GM19239 (cell line): ENCODE results near the gene PTPN11.
"Not testable (repeated sequence)": the region's sequence is repeated elsewhere in the genome, so short reads cannot be mapped to it uniquely, and the experiment has no call there.

Experiments used
- DNase-seq: peaks from one replicate; pipeline ENCODE4 v3.0.0; 2011; ENCODE audit warnings: low spot score; ENCODE audit not compliant: insufficient read length
- FAIRE-seq: peaks from 2 replicates; lab custom pipeline; 2011; peaks lifted over from hg19 to GRCh38; lab: Jason Lieb, UNC

The PTPN11 gene

DNA sequence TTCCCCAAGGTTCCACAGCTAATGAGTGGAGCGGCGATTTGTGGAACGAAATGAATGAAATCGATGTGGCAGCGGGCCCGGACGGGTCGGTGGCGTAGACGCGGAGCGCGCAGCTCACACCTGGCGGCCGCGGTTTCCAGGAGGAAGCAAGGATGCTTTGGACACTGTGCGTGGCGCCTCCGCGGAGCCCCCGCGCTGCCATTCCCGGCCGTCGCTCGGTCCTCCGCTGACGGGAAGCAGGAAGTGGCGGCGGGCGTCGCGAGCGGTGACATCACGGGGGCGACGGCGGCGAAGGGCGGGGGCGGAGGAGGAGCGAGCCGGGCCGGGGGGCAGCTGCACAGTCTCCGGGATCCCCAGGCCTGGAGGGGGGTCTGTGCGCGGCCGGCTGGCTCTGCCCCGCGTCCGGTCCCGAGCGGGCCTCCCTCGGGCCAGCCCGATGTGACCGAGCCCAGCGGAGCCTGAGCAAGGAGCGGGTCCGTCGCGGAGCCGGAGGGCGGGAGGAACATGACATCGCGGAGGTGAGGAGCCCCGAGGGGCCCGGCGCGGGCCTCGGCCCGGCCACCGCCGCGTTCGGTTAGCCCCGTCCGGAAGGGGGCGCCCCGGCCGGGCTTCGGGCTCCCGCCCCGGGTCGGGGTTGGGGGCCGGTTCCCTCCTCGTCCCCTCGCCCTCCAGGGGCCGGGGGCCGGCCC lies at the start of gene PTPN11:
PTPN11 (plus strand) TSS at position 340 of the 689 bp plus-strand sequence; CDS start at position 505, 165 bp downstream.
- peak; percentile 64 for FAIRE-seq
- peak; percentile 73 for DNase-seq

DNA sequence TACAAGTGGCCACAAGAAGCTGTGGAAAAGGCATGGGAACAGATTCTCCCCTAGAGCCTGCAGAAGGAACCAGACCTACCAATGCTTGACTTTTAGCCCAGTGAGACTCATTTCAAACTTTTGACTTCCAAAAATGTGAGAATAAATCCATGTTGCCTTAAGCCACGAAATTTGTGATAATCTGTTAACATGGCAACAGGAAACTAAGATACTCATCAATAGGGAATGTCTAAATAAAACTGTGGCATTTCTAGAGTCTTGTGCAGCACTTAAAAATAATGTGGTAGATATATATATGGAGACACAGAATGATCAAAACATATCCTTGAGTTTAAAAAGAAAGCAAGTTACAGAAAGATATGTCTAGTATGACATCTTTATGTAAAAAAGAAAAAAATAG lies 48.5 kb upstream of the PTPN11 start:
- no peak for FAIRE-seq

DNA sequence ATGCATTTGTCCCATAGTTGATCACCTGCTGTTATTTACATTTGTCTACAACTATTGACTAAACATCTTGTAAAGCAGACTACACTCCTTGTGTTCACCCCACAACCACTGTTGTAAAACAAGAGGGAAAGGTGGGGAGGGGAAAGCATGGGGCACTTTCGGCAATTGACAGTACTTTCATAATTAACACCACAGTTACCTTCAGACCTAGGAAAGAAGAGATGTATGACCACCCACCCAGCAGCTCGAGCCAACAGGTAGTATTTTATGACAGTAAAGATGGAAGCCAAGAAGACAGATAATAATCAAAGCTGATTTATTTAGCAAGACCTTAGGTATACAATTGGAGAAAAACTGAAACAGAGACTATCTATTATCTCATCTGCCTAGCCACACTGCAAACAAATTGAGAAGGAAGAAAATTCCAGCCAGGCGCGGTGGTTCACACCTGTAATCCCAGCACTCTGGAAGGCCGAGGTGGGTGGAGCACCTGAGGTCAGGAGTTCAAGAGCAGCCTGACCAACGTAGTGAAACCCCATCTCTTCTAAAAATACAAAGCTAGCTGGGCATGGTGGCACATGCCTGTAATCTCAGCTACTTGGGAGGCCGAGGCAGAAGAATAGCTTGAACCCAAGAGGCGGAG lies 47.8 kb upstream of the PTPN11 start:
- no peak for DNase-seq
- no peak for FAIRE-seq

More for the DNA sequence above, 48.5 kb upstream of the PTPN11 start:
- no peak for DNase-seq

DNA sequence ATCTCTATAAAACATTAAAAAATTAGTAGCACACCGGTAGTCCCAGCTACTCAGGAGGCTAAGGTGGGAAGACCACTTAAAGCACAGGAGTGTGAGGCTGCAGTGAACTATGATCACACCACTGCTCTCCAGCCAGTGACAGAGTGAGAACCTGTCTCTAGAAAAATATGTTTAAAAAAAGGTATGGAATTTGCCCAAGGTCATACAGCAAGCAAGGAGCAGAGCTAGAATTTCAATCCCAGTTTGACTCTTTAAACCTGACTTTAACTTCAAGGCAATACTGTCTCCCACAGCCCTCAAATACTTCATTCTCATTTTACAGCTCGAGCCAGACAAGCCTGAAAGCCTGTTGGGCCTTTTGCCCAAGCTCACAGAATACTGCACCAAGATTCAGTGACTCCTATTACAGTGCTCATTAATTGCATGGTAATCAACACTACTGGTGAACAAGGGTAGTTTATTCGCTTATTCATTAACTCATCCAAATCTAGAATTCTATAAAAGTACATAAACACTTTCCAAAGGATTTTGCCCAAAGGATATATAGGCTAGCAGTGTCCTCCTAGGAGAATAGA lies 44.5 kb upstream of the PTPN11 start:
- no peak for FAIRE-seq
- no peak for DNase-seq

DNA sequence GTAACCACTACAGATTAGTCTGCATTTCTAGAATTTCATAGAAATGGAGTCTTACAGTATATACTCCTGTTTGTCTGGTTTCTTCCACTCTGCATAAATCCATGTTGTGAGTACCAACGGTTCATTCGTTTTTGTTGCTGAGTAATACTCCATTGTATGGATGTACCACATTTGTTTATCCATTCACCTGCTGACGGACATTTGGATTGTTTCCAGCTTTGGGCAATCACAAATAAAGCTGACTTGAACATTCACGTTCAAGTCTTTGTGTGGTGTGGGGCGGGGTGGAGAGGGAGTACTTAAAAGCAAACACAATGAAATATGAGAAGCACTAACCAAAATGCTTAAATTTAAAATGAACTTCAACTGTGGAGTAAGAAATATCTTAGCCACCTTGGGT lies 43.6 kb upstream of the PTPN11 start:
- FAIRE-seq (no peak), DNase-seq (no peak)

DNA sequence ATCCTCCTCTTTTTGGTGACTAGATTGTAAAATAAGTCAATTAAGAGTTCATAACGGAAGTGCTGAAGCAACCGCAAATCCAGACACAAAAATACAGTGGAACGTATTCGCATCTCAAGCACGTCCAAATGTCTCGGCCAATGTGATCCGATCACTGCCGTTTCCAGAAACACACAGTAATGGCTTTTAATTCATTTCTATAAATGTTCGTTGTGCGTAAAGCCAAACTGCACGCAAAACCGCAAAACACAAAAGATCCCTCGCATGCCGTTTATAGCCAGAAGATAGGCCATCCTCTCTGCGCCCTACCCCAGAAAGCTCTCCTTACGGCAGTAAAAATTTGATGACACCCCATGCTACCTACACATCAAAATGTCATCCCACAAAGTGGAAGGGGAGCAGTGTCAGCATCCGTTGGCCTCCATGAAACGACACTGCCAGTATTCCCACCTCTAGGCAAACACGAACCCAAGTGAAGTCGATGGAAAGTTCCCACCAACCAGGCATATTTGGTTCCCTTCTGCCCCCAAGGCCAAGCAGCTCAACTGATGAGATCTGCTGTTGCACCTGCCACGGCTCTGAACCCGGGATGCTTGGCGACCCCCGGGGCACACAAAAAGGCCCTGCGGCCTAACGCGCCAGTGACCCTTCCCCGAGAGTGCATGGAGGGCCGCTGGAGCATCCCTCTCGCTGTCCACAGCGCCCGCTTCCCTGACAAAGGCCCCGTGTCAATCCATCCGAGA lies 37.9 kb upstream of the PTPN11 start:
- FAIRE-seq (no peak), DNase-seq (no peak)

DNA sequence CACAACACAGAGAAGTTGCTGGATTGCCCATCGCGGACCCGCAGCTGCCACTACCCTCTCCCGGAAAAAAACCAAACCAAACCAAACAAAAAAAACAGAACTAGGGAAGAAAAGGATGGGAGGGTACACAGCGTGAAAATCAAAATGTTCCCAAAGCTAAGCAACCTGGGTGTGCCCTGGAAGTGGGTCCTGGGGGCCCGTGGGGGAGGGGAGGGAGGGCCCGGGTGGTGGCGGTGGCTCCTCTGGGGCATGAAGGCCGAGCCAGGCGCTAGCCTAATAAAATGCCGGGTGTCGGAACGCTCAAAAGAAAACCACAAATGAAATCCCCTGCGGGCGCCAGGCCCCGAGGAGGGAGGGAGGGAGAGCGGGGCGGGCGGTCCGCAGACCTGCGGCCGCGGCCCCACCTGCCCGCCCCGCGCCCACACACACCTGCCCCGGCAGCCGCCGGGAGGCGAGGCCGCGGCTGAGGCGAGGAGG lies 37.3 kb upstream of the PTPN11 start:
- FAIRE-seq (no peak), DNase-seq (no peak)

DNA sequence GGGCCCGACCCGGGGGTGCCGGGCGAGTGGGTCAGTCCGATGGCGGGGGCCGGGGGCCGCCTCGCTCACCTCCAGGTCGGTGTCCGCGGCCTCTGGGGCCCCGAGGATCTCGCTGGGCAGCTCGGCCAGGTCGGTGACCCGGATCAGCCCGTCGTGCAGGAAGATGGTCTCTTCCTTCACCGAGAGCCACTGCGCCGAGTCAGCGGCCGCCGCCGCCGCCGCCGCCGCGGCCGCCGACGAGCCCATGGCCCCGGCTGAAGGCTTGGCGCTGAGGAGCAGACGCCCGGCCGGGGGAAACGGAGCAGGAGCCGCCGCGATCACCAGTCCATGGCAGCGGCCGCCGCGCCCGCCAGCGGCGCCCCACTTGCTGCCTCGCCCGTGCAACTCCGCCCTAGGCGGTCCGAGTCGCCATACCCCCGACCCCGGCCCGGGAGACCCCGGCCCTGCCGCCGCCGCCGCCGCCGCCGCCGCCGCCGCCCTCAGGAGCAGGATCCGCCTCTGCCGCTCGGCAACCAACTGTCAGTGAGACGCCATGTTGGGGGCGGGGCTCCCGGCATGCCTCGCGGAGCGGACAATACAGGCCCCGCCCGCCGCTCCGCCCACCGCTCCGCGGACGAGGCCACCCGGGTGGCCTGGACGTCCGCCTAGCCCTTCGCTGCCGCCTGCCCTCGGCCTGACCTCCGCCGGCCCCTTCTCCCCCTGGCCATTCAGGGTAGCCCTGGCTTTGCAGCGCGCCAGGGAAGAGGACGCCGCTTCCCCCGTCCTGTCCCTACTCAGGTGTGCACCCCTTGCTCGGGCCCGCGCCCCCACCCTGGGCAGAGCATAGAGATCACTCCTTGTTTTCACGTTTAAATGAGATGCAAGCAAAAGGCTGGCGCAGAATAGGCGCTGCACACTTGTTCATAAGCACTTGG lies 36.6 kb upstream of the PTPN11 start, which contains the start of gene HECTD4:
HECTD4 (minus strand) TSS at position 549 of the 914 bp plus-strand sequence; CDS start at position 246, 303 bp downstream.
- FAIRE-seq (peak; percentile 90), DNase-seq (peak; percentile 98)

DNA sequence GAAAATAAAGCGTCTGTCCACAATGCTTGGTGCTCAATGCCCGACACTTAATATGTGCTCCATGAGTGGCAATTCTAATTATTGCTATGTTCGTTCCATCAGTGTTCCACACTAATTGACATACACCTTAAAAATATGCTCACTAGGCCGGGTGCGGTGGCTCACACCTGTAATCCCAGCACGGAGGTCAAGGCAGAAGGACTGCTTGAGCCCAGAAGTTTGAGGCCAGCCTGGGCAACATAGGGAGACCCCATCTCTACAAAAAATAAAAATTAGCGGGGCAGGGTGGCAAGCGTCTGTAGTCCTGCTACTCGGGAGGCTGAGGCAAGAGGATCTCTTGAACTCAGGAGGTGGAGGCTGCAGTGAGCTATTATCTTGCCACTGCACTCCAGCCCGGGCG lies 35.9 kb upstream of the PTPN11 start:
- DNase-seq = no peak
- no peak for FAIRE-seq

DNA sequence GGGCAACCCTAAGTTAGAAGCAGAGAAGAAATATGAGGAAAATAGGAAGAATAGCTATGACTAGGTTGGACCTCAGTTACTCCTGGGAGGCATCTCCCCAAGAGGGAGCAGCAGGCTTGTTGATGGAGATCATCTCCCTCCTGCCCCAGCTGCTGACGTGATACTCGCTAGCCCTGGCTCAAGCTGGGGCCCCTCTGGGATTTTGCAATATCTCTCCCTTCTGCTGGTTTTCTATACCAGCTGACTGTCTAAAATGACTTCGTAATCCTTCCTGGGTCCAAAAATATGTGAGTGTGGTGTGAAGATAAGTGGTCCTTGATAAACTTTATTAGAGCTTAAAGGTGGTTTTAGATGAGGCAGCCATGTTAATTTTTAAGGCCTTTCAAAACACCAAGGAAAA lies 32.0 kb upstream of the PTPN11 start:
- FAIRE-seq (no peak), DNase-seq (no peak)

DNA sequence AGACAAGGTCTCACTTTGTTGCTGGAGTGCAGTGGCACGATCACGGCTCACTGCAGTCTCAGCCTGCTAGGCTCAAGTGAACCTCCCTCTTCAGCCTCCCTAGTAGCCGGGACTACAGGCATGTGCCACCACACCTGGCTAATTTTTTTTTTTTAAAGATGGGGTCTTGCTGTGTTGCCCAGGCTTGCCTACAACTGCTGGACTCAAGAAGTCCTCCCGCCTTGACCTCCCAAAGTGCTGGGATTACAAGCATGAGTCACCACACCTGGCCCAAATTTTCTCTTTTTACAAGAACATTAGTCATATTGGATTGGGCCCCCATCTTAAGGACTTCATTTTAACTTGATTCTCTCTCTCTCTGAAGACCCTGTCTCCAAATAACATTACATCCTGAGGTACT lies 29.5 kb upstream of the PTPN11 start:
- FAIRE-seq = no peak
- DNase-seq = no peak

DNA sequence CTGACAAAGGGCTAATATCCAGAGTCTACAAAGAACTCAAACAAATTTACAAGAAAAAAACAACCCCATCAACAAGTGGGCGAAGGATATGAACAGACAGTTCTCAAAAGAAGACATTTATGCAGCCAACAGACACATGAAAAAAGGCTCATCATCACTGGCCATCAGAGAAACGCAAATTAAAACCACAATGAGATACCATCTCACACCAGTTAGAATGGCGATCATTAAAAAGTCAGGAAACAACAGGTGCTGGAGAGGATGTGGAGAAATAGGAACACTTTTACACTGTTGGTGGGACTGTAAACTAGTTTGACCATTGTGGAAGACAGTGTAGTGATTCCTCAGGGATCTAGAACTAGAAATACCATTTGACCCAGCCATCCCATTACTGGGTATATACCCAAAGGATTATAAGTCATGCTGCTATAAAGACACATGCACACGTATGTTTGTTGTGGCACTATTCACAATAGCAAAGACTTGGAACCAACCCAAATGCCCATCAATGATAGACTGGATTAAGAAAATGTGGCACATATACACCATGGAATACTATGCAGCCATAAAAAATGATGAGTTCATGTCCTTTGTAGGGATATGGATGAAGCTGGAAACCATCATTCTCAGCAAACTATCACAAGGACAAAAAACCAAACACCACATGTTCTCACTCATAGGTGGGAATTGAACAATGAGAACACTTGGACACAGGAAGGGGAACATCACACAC lies 28.7 kb upstream of the PTPN11 start:
- FAIRE-seq, DNase-seq: not testable (repeated sequence)

DNA sequence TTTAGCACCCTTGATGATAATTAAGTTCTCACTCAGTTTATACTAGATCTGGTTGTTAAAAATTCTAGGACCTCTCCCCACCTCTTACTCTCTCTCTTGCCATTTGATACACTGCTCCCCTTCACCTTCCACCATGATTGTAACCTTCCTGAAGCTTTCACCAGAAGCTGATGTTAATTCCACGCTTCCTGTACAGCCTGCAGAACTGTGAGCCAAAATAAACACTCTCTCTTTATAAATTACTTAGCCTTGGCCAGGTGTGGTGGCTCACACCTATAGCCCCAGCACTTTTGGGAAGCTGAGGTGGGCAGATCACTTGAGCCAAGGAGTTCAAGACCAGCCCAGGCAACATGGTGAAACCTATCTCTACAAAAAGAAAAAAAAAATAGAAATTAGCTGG lies 25.4 kb upstream of the PTPN11 start:
- no peak for FAIRE-seq
- DNase-seq = no peak

DNA sequence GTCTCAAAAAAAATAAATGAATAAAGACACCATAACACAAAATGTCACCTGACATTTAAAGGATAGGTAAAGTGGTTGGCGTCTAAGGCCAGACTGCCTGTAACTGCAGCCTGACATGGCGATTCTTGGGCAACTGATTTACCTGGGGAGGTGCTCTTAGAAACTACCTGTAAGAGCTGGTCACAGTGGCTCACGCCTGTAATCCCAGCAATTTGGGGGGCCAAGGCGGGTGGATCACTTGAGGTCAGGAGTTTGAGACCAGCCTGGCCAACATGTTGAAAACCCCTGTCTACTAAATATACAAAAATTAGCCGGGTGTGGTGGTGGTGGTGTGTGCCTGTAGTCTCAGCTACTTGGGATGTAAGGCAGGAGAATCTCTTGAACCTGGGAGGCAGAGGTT lies 17.7 kb upstream of the PTPN11 start:
- no peak for FAIRE-seq

DNA sequence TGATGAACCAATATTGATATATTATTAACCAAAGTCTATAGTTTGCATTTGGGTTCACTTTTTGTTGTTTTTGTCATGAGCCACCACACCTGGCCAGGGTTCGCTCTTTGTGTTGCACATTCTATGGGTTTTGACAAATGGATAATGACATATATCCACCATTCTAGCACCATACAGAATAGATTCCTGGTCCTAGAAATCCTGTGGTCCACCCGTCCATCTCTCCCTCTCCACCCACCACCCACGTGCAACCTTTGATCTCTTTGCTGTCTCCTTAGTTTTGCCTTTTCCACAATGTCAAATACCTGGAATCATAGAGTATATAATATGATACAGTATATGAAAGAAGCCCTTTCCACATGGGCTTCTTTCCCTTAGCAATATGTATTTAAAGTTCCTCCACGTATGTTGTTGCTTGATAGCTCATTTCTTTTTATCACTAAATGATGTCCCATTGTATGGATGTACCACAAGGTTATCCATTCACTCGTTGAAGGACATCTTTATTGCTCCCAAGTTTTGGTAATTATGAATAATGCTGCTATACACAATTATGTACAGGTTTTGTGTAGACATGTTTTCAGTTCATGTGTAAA lies 16.7 kb upstream of the PTPN11 start:
- no peak for FAIRE-seq
- no peak for DNase-seq

More for the DNA sequence above, 17.7 kb upstream of the PTPN11 start:
- DNase-seq = no peak

DNA sequence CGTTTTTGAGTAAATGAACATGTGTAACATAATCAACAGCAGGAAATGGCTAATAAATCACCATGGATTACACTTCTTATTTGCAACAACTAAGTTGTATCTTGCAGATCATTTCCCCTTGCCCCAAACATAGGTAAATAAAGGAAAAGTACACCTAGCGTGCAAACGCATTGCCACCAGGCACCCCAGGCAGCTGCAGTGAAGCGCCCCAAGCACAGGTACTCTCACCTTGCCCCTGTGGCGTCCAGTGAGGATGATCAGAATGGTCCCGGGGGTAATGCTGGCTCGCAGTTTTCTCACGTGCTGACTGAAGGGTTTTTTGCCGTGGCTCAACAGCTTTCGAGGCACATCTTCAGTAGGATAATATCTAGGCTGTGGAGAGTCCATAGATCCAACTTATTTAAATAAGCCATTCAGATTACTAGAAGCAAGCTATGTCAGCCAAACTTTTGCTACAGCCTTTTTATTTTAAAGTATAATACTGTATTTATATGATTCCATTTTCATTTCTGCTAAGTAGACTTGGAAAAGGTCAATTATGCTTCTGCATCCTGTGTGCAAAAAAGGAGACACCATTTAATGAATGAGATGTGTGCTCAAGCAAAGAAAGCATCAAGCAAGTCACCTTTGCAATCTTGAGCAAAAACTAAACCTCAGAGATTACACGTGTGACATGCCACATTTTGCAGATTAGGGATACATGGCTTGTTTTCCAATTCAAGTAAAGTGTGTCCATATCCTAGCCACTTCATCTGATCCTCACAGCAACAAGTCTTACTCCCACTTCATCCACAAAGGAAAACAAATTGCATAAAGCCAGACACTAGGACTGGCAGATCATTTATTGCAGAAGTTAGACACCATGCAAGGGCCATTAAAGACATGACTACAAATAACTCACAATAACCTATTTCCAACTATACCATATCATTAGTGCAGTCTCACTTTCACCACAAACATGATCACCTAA lies 11.9 kb upstream of the PTPN11 start:
- FAIRE-seq = no peak
- no peak for DNase-seq

DNA sequence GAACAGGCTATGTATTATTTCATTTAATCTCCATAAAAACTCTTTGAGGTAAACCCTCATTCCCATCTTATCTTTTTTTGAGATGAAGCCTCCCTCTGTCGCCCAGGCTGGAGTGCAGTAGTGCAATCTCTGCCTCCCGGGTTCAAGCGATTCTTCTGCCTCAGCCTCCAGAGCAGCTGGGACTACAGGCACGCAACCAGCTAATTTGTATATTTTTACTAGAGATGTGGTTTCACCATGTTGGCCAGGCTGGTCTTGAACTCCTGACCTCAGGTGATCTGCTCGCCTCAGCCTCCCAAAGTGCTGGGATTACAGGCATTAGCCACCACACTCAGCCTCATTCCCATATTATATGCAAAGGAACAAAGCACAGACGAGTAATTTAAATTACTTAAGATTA lies 11.1 kb upstream of the PTPN11 start:
- not testable (repeated sequence) for DNase-seq, FAIRE-seq
